Endothelial cell of umbilical vein (primary cell): Measurements from ENCODE around the gene ANKFN1. TPM values are rescaled to one million over a fixed set of nuclear protein-coding genes. Genes with fewer than 3 reads are reported as not detected.

Source experiments
- BruUV-seq: library from RNA; stranded (reverse); fragments of 400-500 nt; replicated peaks from 2 replicates; lab custom pipeline; 2021; lab: Mats Ljungman, UMichigan
- CTCF ChIA-PET: fragments of 300-600, 350-600 bp; sonication (Branson Sonifier 250); formaldehyde crosslinking; loops from one replicate; lab custom pipeline; 2021; ENCODE audit warnings: antibody characterized with exemption, inconsistent platforms; lab: Charles Lee
- POLR2A ChIA-PET: fragments of 300-600, 350-600 bp; sonication (Branson Sonifier 250); formaldehyde crosslinking; loops from one replicate; lab custom pipeline; 2021; ENCODE audit warnings: antibody characterized with exemption, inconsistent platforms; lab: Charles Lee
- DNase-seq: peaks from one replicate; pipeline ENCODE4 v3.0.0-alpha.2; 2011; ENCODE audit warnings: low read depth, low spot score
- FAIRE-seq: peaks from 2 replicates; lab custom pipeline; 2011; peaks lifted over from hg19 to GRCh38; lab: Jason Lieb, UNC
- H2AFZ ChIP-seq: 2 replicates; pipeline ENCODE4 v1.6.0; 2012; ENCODE audit warnings: low read depth, low read length, control low read depth, inconsistent platforms
- H3K27ac ChIP-seq: 2 replicates; pipeline ENCODE4 v1.5.1; 2011; ENCODE audit warnings: low read depth, mild to moderate bottlenecking, control low read depth, low read length, moderate library complexity; ENCODE audit not compliant: insufficient read depth
- H3K27me3 ChIP-seq, 2 experiments: 2 replicates each; pipeline versions ENCODE4 v1.6.0 to v1.6.1; 2011; ENCODE audit warnings: low read length in 2 of 2, mixed read lengths in 1 of 2; ENCODE audit not compliant: control insufficient read depth in 2 of 2, insufficient read depth in 2 of 2
- H3K36me3 ChIP-seq, 2 experiments: 2 replicates in 1 of 2; 3 replicates in 1 of 2; pipeline ENCODE4 v1.5.1; 2011; ENCODE audit warnings: low read length in 2 of 2, mild to moderate bottlenecking in 1 of 2, moderate library complexity in 1 of 2; ENCODE audit not compliant: control insufficient read depth in 2 of 2, insufficient read depth in 2 of 2; ENCODE audit errors: extremely low read depth in 1 of 2
- H3K4me1 ChIP-seq: 3 replicates; pipeline ENCODE4 v1.5.1; 2011; ENCODE audit warnings: mild to moderate bottlenecking, low read length; ENCODE audit not compliant: control insufficient read depth, insufficient read depth; ENCODE audit errors: extremely low read depth
- H3K4me2 ChIP-seq: 2 replicates; pipeline ENCODE4 v1.6.1; 2011; ENCODE audit warnings: low read length, control low read depth, mixed read lengths; ENCODE audit not compliant: insufficient read depth
- H3K4me3 ChIP-seq, 3 experiments: fragments of 200-600 bp in 1 of 3; sonication (generic), shearing (Covaris generic) in 1 of 3; replicated peaks in 1 of 3; 2 replicates each; pipeline ENCODE4 v1.5.1; 2011 to 2016; ENCODE audit warnings: control low read depth in 3 of 3, low read length in 3 of 3, mild to moderate bottlenecking in 2 of 3, inconsistent platforms in 1 of 3, low read depth in 1 of 3, moderate library complexity in 1 of 3; ENCODE audit not compliant: insufficient read depth in 1 of 3
- H3K79me2 ChIP-seq: 2 replicates; pipeline ENCODE4 v1.6.0; 2012; ENCODE audit warnings: low read length, inconsistent platforms; ENCODE audit not compliant: control insufficient read depth, insufficient read depth
- H3K9ac ChIP-seq: replicated peaks from 2 replicates; pipeline ENCODE3; 2011; ENCODE audit warnings: low read length, control low read depth; ENCODE audit not compliant: insufficient read depth; ENCODE audit errors: extremely low read depth
- H3K9me1 ChIP-seq: replicated peaks from 3 replicates; pipeline ENCODE4 v1.6.0; 2011; ENCODE audit warnings: mild to moderate bottlenecking, low read length; ENCODE audit not compliant: control insufficient read depth, insufficient read depth; ENCODE audit errors: extremely low read depth
- H3K9me3 ChIP-seq: replicated peaks from 2 replicates; pipeline ENCODE4 v1.5.1; 2012; ENCODE audit warnings: low read length, inconsistent platforms; ENCODE audit not compliant: control insufficient read depth, insufficient read depth
- H4K20me1 ChIP-seq: replicated peaks from 2 replicates; pipeline ENCODE3; 2011; ENCODE audit warnings: mild to moderate bottlenecking, low read length; ENCODE audit not compliant: control insufficient read depth, insufficient read depth; ENCODE audit errors: extremely low read depth
- EZH2 ChIP-seq: IDR thresholded peaks from 2 replicates; pipeline ENCODE4 v1.6.1; 2012; ENCODE audit warnings: borderline replicate concordance, low read depth, mild to moderate bottlenecking, moderate library complexity, low read length, inconsistent platforms; ENCODE audit not compliant: severe bottlenecking
- MYC ChIP-seq: IDR thresholded peaks from one replicate; pipeline ENCODE4 v1.6.1; 2011; ENCODE audit warnings: mild to moderate bottlenecking, low read depth, low read length
- POLR2A ChIP-seq: IDR thresholded peaks from 2 replicates; pipeline ENCODE4 v1.6.1; 2012; ENCODE audit warnings: low read depth, mild to moderate bottlenecking, control low read depth, low read length
- POLR2AphosphoS5 ChIP-seq: IDR thresholded peaks from 2 replicates; pipeline ENCODE4 v1.6.1; 2012; ENCODE audit warnings: low read depth, mild to moderate bottlenecking, control low read depth, low read length, moderate library complexity; ENCODE audit not compliant: insufficient read depth
- dilution Hi-C: fragments of 300-500 bp; cut with MboI; formaldehyde crosslinking; loops from one replicate; pipeline ENCODE4 v1.15.0; 2019; ENCODE audit warnings: low sequenced_read_pairs; ENCODE audit not compliant: extremely low pct_ligation_motif_present
- intact Hi-C: fragments of 100-400 bp; cut with micrococcal nuclease; formaldehyde crosslinking; loops from one replicate; pipeline ENCODE4 v1.10.0; 2022
- polyA plus RNA-seq, 4 experiments: library from polyadenylated mRNA; depleted of rRNA in 3 of 4; stranded (reverse) in 3 of 4; unstranded in 1 of 4; fragments of >200 nt; gene quantifications; 2 replicates each; pipeline versions ENCODE4 v1.2.1 to v1.2.3, GENCODE V29; 2011 to 2012; ENCODE audit warnings: missing spikeins in 1 of 4
- total RNA-seq: library from RNA; stranded (reverse); gene quantifications from 2 replicates; pipeline ENCODE4 v1.2.3, GENCODE V29; 2021
- TF ChIP-seq, protein P1 (sequence below), 2 donors: IDR thresholded peaks; 1 replicate in 1 of 2; 2 replicates in 1 of 2; pipeline ENCODE4 v1.5.1; 2011; ENCODE audit warnings: low read length in 2 of 2, mild to moderate bottlenecking in 2 of 2, moderate library complexity in 2 of 2, control low read depth in 1 of 2, inconsistent platforms in 1 of 2, low read depth in 1 of 2; ENCODE audit not compliant: insufficient read depth in 1 of 2; ENCODE audit errors: extremely low read depth in 1 of 2
- TF ChIP-seq, protein P2 (sequence below): IDR thresholded peaks from 2 replicates; pipeline ENCODE4 v1.6.1; 2011; ENCODE audit not compliant: insufficient read depth, insufficient read length

ANKFN1 gene
- total and polyA plus RNA-seq, 2 donors (not counting 3 experiments of a cell fraction or from before 2014, with no cell fraction given), result 0.15 TPM; not detected in 1

DNA sequence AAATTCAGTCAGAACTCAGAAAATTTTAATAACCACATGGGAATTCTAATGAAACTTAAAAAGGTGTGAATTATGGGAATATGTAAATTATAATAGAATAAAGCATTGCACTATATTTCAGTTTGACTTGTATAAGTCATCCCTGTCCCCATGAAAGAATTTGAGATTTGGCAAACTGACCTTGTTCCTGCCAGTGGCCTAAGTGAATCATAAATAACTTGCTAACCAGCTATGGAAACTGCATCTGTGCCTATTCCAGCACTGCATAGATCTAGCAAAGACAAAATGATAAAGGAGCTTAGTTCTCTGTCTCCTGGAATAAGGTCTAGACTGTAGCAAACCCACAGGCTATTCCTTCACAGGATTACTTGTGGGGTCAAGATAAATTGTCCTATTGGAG is 333.5 kb downstream of the ANKFN1 start:
- H3K4me1 ChIP-seq, result no peaks in the 10 kb centered on the region
- H3K9ac ChIP-seq, result no peak overlapping the region
- no peaks in the 10 kb centered on the region for H3K79me2 ChIP-seq
- BruUV-seq, result no TSS peak
- no peak overlapping the region for H3K4me3 ChIP-seq
- intact Hi-C loops (no loop called here), dilution Hi-C loops (no loop called here)
- TF ChIP-seq POLR2A, result no peak
- TF ChIP-seq, protein P1, sequence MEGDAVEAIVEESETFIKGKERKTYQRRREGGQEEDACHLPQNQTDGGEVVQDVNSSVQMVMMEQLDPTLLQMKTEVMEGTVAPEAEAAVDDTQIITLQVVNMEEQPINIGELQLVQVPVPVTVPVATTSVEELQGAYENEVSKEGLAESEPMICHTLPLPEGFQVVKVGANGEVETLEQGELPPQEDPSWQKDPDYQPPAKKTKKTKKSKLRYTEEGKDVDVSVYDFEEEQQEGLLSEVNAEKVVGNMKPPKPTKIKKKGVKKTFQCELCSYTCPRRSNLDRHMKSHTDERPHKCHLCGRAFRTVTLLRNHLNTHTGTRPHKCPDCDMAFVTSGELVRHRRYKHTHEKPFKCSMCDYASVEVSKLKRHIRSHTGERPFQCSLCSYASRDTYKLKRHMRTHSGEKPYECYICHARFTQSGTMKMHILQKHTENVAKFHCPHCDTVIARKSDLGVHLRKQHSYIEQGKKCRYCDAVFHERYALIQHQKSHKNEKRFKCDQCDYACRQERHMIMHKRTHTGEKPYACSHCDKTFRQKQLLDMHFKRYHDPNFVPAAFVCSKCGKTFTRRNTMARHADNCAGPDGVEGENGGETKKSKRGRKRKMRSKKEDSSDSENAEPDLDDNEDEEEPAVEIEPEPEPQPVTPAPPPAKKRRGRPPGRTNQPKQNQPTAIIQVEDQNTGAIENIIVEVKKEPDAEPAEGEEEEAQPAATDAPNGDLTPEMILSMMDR (IDR thresholded peaks at IDR 0.05; ENCODE audit: extremely low read depth in 1 of 2, insufficient read depth in 1 of 2, low read depth in 1 of 2, low read length in 2 of 2), result no peak
- TF ChIP-seq POLR2AphosphoS5, result no peak
- TF ChIP-seq, protein P2, sequence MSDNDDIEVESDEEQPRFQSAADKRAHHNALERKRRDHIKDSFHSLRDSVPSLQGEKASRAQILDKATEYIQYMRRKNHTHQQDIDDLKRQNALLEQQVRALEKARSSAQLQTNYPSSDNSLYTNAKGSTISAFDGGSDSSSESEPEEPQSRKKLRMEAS, result no peak
- no peak for TF ChIP-seq EZH2
- TF ChIP-seq MYC, result no peak
- H3K4me2 ChIP-seq, result no peak overlapping the region
- no peak overlapping the region for H2AFZ ChIP-seq
- FAIRE-seq, result no peak
- H3K9me1 ChIP-seq, result no peaks in the 10 kb centered on the region
- ChIA-PET CTCF (interaction anchor here (1.0 to 2.0 kb wide), 3 partner anchors 9 to 15 kb away, joined by 3 to 8 read pairs (median 4); no protein-coding TSS in a partner anchor), POLR2A (no interaction called here)
- H3K9me3 ChIP-seq, result no peaks in the 10 kb centered on the region
- no peaks in the 10 kb centered on the region for H3K36me3 ChIP-seq
- H3K27ac ChIP-seq, result no peak overlapping the region
- no peak for DNase-seq
- no peaks in the 10 kb centered on the region for H4K20me1 ChIP-seq
- peaks cover 0 to 3% of the 10 kb centered on the region in 2 experiments for H3K27me3 ChIP-seq
